ENCODE results near the gene PAWR.

Gene PAWR, protein sequence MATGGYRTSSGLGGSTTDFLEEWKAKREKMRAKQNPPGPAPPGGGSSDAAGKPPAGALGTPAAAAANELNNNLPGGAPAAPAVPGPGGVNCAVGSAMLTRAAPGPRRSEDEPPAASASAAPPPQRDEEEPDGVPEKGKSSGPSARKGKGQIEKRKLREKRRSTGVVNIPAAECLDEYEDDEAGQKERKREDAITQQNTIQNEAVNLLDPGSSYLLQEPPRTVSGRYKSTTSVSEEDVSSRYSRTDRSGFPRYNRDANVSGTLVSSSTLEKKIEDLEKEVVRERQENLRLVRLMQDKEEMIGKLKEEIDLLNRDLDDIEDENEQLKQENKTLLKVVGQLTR

DNA sequence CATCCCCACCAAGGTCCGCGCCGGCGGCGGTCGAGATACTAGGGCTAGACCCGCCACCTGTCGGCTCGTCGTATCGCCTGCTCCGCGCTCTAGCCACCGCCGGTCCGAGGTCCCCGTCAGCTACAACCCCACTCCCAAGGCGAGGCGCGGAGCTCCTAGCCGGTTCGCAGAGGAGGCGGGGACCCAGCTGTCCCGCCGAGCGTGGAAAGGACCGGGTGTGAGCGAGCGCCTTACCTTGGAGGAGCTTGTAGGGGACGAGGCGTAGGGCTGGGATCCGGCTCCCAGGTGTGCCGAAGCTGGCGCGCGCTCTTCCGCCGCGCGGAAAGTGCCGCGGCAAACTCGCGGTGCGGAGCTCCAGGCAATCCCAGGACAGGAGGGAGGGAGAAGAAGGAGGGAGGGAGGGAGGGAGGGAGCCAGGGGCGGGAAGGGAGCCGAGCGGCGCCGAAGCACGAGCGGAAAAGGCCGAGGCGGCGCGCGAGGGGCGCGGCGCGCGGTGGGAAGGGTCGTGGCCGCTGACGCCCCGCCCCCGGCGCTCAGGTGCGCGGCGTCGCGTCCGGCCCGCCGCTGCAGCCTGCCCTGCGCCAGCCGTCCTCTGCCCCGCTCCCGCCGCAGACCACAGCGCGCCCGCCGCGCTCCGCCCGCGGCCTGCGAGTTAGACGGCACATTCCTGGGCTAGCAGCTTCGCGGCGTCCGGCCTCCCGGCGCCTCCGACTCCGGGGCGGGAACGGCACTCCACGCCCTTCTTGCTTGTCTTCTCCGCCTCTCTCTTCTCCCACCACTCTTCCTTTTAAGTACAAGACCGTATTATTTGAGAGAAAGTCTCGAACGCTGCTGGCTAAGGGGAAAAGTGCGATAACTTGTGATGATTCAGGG is at the start of gene PAWR:
Gene PAWR (minus strand): TSS at position 327 of the 873 bp plus-strand sequence. CDS start 720 bp downstream, outside the sequence.
- peak; percentile 76 for DNase-seq

DNA sequence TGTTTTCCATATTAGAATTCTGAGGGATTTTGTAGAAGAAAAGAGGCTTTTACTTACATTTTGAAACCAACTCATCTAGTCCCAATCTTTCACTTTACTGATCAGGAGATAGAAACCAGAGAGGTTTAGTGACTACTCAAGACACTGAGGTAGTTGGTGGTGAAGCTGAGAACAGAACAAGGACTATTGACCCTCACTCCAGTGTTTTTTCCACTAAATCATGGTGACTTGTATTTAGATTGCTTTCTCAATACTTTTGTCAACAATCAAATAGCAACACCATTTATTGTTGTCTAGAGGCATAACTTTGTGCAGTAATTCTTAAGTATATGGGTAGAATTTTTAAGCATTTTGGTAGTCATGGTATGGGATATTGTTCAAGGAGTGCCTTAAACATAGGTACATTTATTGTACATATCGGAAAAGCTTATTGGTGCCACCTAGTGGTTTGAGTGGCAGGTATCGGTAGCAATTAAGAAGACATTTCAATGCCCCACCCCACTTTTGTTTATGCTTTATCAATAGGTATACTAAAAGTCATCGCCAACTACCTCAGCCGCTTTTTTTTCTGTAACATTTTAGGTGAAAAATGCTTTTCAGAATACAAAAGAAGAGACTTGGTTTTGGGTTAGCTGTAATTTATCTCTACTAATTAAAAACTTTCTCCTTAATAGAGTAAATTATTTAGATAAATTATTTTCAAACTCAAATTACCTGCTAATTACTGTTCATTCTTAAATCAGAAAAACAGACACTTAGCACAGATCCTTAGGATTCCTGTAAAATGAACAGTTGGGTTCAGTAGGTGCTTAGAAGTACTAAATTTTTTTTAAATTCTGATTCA is 47.3 kb upstream of the PAWR start:
- no peak for DNase-seq

DNA sequence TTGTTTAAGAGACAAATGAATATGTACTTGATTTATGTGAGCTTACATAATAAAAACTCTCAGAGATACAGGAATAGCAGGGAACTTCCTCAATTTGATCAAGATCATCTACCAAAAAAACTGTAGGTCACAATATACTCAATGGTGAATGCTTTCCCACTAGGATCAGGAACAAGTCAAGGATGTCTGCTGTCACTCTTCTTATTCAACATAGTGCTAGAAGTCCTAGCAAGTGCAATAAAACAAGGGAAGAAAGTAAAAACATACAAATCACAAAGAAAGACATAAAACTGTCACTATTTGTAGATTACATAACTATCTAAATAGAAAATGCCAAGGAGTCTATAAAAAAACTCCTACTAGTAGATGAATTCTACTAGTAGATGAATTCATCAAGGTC is 41.9 kb upstream of the PAWR start:
- DNase-seq: no peak

DNA sequence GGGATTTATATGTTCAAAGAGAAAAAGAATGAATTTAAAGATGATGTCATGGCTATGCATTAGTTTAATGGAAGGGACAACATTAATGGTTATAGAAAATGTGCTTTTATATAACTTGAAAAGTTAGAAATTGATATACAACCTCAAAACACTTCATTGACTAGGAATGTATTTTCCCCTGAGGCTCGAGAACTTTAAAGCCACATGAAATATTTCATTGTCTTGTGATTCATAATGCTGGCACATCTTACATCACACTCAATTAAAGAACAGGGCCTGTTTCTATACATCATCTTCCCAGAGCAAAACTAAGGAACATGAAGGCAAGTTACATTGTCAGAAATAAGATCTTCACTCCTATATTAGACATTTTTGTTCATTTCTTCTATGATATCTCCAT is 35.2 kb upstream of the PAWR start:
- DNase-seq: no peak

DNA sequence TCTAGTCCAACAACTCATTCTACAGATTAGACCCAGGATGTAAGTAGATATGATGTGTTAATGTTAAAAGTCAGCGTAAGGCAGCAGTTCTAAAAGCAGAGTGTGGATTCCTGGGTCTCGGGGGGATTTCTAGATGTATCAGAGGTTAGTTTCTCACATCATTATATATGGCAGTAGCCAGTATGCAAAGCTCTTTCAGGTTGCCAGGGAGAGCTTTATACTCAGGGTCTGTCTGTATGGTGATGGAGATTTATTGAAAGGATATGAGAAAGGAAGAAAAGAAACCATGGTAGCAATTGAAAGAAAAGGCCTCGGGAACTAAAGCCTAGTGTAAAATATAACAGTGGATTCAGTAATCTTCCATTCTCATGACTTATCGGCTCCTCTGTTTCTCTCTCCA is 26.2 kb upstream of the PAWR start:
- DNase-seq: no peak

DNA sequence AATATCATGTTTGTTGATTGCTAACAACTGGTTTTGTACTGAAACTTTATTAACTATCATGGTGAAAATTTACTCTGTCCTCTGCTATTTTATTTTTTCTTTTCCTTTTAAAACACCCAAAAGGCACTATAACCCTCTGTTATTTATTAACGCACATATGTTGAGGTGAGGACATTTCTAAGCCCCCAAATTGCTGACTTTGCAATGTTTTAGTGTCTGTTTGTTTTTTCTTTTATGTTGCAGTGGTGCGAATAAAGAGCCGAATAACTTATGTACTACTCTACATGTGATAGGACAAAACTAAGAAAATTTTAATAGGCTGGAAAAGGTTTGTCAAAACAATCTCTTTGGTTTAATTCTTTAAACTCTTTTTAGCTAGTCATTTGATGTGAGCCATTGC is 24.5 kb upstream of the PAWR start:
- DNase-seq: no peak

DNA sequence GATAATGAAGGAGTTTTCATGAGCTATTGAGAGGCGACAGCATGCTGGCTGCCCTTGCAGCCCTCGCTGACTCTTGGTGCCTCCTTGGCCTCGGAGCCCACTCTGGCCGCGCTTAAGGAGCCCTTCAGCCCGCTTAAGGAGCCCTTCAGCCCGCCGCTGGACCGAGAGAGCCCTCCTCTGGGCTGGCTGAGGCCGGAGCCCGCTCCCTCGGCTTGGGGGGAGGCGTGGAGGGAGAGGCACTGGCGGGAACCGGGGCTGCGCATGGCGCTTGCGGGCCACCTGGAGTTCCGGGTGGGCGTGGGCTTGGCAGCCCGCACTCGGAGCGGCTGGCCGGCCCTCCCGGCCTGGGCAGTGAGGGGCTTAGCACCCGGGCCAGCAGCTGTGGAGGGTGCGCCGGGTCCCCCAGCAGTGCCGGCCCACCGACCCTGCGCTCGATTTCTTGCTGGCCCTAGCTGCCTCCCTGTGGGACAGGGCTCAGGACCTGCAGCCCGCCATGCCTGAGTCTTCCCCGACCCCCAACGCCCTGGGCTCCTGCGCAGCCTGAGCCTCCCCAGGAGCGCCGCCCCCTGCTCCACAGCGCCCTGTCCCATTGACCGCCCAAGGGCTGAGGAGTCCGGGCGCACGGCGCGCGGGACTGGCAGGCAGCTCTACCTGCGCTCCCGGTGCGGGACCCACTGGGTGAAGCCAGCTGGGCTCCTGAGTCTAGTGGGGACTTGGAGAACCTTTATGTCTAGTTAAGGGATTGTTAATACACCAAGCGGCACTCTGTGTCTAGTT is 20.1 kb upstream of the PAWR start:
- no peak for DNase-seq

DNA sequence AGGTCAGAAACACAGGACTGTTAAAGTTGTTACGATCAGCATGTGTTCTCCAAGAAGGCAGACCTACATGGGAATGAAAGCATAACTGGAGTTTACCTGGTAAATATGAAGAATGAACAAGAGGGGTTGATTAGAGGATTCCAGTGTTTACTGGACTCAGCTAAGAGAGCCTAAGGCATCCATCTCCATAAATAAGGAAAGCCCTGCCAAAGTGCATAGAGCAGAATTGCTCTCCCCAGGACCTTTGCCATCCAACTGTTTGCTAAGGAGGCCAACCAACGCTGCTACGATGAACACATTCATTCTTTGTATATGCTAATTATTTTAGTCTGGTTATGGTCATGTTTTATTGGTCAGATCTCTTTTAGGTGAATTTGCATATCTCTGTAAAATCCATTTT is 17.1 kb upstream of the PAWR start:
- DNase-seq: no peak

DNA sequence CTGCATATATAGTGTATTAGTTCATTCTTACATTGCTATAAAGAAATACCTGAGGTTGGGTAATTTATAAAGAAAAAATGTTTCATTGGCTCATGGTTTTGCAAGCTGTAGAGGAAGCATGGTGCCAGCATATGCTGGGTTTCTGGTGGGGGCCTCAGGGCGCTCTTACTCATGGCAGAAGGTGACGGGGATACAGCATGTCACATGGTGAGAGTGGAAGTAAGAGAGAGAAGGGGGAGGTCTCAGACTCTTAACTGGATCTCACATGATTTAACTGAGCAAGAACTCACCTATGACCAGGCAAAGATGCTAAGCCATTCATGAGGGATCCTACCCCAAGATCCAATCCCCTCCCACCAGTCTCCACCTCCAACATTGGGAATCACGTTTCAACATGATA is 15.9 kb upstream of the PAWR start:
- DNase-seq: no peak

DNA sequence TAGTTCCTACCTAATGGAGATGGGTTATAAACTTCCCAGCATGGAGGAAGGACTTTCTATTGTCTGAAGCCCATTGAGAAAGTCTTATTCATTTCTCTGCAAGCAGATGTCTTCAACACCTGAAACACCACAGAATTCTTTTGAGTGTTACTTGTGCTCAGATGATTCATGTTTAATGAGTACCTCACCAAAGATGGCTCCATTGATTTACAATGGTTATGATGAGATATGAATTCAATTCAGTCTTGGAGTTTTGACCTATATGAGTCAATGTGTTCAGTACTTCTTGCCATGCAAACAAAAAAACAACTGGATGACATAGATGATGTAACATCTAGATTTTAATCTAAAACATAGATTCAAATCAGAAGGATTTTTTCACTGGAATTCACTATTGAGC is 15.4 kb upstream of the PAWR start:
- DNase-seq: no peak

DNA sequence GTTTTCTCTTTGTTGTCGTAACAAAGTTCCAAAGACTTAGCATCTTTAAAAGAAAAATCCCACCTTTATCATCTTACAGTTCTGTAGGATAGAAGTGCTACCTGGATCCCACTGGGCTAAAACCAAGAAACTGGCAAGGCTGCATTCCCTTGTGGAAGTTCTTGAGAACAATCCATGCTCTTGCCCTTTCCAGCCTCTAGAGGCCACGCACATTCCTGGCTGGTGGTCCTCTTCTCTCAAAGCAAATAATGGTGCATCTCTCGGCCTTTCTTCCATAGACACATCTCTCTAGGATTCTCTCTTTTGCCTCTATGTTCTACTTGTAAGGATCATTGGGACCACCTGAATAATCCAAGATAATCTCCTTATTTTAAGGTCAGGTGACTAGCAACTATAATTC is 8.2 kb upstream of the PAWR start:
- DNase-seq: no peak

DNA sequence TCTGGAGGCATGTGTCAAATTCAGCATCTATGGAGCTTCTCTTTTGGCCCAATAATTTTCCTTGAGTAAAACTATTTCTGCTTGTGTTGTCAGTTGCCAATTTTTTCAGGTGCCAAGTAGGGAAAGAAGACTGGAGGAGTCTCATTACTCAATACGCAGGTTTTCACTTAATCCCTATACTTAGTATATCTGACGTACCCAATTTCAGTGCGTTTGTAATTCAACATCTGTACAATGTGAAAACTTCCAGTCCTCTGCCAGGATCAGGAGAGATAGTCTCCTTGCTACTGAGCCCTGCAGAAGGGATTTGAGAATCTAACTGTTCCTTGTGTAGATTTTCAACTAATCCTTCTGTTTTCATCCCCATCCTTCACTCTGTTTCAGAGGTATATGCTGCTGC is 5.7 kb upstream of the PAWR start:
- no peak for DNase-seq

DNA sequence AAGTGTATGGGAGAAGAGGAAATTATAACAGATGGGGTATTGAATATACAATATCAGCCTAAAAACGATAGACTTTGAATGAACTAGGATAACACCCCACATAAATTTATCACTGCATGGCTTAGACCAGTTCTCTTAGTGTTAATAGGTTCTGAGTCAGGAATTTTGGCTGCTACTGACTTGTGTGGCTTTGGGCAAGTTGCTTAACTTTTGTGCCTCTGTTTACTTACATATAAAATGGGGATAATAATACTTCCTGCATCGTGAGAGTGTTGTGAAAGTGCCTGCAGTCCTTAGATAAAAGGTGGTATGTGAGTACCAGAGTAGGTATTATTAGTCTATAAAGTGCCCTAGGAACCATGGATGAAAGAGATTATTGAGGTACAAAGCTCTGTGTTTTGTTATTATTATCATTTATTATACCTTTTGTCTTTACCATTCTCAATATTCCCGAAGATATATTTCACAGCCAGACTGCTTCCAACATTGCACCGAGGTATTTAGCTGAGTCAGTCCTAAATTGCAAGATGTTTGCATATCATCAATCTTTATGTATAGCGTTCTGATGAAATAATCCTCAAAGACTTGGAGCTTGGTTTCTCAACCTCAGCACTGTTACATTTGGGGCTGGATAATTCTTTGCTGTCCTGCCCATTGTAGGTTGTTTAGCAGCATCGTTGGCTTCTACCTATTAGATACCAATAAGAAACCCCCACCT is 2.3 kb upstream of the PAWR start:
- DNase-seq: no peak

DNA sequence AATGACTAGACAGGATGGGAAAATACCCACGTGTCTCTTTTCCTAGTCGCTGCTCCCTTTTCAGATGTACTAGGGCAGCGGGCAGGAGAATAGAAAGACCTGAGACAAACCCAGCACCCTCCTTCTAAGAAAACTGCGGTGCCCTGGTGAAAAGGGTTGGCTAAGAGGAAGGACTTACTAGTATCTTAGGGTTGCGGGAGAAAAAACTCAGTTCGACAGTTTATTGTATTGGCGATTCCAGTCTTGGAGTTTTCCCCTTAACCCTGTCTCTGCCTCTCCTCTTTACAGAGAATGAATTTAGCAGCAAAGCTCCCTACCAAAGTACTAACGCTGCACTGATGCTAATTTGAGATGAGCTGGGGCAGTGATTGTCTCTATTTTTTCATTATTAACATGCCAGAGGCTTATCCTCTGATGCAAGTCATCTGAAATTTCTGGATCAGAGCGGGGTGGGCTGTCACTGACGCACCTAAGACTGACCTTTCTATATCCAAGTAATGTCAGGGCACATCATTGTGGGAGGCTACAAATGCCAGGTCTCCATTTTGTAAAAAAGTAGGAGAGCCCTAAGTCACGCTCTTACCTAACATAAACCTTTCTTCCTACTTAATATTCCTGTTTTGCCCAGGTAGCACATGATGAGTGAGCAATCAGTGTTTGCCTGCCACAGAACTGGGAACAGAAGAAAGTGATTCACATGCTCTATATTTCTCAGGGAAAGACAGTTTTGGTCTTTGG is 916 bp upstream of the PAWR start:
- no peak for DNase-seq

DNA sequence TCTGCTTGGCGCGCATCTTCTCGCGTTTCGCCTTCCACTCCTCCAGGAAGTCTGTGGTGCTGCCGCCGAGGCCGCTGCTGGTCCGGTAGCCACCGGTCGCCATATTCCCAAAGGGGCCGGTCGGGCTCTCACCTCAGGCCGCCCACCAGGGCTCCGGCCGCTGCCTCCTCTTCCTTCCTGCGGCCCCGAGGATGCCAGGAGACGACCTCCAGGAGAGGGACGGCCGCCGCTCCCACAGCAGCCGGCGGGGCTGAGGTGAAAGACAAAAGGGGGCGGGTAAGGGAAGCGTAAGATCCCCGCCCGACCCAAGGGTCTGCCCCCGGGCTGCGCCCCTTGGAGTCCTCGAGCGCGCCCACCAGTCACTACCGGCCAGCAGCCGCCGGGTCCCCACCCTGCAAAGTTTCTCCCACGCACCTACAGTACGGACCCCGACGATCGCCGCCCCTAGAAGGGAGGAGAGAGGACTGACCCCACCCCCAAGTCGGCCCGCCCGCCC is 574 bp downstream of the PAWR start:
- DNase-seq: peak; percentile 48

DNA sequence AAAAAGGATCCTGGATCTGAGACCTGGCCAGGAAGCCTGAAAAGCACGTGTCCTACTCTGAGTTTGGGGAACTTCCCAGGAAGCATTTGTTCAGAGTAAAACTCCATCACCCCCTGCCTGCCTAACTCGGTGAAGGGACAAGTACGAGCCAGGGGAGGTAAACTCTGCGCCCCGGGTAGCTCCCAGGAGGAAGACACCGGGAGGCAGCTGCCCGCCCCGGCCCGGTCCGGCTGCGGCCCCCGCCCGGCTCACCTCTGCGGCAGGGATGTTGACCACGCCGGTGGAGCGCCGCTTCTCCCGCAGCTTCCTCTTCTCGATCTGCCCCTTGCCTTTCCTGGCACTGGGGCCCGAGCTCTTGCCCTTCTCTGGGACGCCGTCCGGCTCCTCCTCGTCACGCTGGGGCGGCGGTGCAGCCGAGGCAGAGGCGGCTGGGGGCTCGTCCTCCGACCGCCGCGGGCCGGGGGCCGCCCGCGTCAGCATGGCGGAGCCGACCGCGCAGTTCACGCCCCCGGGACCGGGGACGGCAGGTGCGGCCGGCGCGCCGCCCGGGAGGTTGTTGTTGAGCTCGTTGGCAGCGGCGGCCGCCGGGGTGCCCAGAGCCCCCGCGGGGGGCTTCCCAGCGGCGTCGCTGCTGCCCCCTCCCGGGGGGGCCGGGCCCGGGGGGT is 1.2 kb downstream of the PAWR start:
- DNase-seq: no peak

DNA sequence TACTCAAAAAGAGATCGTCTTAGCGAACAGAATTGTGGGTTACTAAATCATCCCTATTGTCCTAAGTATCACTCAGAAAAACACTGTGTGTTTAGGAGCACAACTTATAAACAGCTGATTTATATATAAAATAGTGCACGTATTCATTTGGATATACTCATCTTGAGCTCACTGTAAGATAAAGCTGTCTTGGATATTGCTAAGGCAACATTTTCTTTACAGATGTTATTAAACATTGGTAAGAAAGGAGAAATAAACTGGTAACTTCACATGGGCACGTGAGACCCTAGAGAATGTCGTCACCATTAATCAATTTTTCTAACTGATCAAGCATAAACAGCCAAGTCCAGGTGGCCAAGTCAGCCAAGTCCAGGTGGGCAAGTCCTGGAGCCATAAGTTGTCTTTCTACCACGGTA is 1.7 kb downstream of the PAWR start:
- no peak for DNase-seq

DNA sequence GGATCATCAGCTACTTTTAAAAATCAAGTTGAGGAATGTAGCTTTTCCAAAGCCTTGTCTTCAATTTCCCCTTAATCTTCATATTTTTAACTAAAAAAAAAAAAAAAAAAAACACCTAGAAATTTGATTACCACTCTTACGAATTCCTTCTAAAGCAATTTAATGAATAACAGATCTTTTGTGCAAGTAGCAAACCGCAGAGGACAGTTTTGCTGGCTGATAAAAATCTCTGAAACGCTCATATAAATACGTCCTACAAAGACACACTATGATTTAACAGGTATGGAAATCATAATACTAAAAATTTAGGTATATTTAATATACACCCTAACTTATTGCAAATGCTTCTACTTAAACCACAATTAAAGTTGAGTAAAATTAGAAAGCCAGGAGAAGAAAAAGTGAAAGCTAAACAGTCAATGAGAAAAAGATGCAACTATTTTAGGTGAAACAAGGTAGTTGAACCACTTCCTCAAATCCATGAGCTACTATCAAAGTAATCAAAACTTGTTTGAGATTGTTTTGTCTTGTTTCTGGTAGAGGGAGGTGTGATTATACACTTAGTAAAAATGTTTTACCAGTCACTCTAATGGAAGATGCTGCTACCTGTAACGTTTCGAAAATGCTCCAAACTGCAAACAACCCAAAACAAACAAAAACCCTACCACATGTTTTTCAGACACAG is 2.2 kb downstream of the PAWR start:
- no peak for DNase-seq

DNA sequence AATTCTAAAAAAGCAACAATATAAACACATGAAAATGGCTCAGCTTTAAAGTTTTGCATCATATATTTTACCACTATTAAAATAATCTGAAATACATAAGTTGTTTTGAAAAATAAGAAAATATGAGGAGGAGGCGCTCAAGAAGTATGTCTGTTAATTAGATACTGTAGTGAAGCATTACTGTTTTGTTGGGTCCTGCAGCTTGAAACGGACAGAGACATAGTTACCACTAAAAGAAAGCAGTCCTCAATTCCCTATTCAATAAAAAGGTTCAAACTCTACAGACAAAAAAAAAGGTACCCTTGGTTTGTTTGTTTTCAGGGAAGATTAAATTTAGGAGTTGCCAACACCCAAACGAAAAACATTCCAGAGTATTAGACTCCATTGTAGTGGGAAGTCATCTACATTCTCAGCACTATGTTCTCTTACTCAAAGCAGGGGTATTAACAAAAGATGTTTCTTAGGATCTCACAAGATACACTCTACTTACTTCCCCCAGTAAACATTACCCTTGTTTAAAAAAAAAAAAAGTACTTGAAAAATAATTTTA is 3.0 kb downstream of the PAWR start:
- no peak for DNase-seq

Data from DMS79 (cell line).